Thyroid gland (tissue), 4 donors: ENCODE measurements around the gene SCGB2B2. TPM values are rescaled to one million over a fixed set of nuclear protein-coding genes. Genes with fewer than 3 reads are reported as not detected.
"Not testable (repeated sequence)": the region's sequence is repeated elsewhere in the genome, so short reads cannot be mapped to it uniquely, and the experiment has no call there.

ENCODE experiments used
- DNase-seq, 2 donors: peaks; one replicate each; pipeline ENCODE4 v3.0.0-alpha.2; 2019
- H3K27ac ChIP-seq, 3 donors: fragments of 200-600 bp; sonication (generic); 1 replicate in 2 of 3; 2 replicates in 1 of 3; pipeline ENCODE4 v1.5.1; 2016 to 2019; ENCODE audit warnings: mild to moderate bottlenecking in 1 of 3, moderate library complexity in 1 of 3
- H3K27me3 ChIP-seq: fragments of 200-600 bp; sonication (generic); one replicate; pipeline ENCODE4 v1.5.1; 2019
- H3K36me3 ChIP-seq, 2 donors: fragments of 200-600 bp; sonication (generic); one replicate each; pipeline ENCODE4 v1.5.1; 2016 to 2019
- H3K4me1 ChIP-seq, 2 donors: fragments of 200-600 bp; sonication (generic); one replicate each; pipeline ENCODE4 v1.5.1; 2017 to 2019
- H3K4me3 ChIP-seq, 3 donors: fragments of 200-600 bp; sonication (generic); replicated peaks in 1 of 3; 1 replicate in 2 of 3; 2 replicates in 1 of 3; pipeline ENCODE4 v1.5.1; 2016; ENCODE audit warnings: mild to moderate bottlenecking in 1 of 3
- H3K9me3 ChIP-seq: fragments of 200-600 bp; sonication (generic); one replicate; pipeline ENCODE4 v1.5.1; 2017
- POLR2A ChIP-seq, 2 donors: fragments of 450-650 bp; IDR thresholded peaks; one replicate each; pipeline ENCODE4 v1.6.1; 2017; ENCODE audit warnings: antibody characterized with exemption in 2 of 2, mild to moderate bottlenecking in 2 of 2, moderate library complexity in 1 of 2
- WGBS, 2 donors: methylation state at CpG; one replicate each; pipeline ENCODE4 v1.1.5; 2017; 5-methylcytosine and 5-hydroxymethylcytosine counted together
- intact Hi-C: fragments of 100-400 bp; cut with DNase I; formaldehyde crosslinking; loops from one replicate; pipeline ENCODE4 v1.15.1; 2023
- total RNA-seq, 4 donors: library from RNA; depleted of rRNA; stranded (reverse); fragments of >200 nt; gene quantifications; one replicate each; pipeline ENCODE4 v1.2.3, GENCODE V29; 2016
- TF ChIP-seq, protein P1 (sequence below), 6 experiments: fragments of 200-600 bp in 3 of 6; fragments of 450-650 bp in 3 of 6; sonication (generic) in 3 of 6; IDR thresholded peaks; one replicate each; pipeline ENCODE4 v1.5.1; 2016 to 2019; ENCODE audit warnings: antibody characterized with exemption in 6 of 6, mild to moderate bottlenecking in 2 of 6, inconsistent platforms in 1 of 6, moderate library complexity in 1 of 6

The SCGB2B2 gene
- total RNA-seq, 4 donors from 2014 or later = 1.0 to 2.0 (median 1.5) TPM

DNA sequence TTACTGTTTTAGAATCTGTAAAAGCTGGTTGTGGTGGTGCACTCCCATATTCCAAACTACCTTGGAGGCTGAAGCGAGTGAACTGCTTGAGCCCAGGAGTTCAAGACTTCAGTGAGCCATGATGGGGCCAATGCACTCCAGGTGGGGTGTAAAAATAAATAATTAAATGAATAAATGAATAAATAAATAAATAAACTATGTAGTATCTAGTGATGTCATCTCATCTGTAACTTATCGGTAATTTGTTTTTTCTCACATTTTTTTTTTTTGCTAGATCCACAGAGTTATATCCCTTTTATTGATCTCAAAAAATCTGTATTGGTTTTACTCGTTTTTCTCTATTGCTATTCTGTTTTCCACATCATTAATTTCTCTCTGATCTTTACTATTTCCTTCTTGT is 5.0 kb downstream of the SCGB2B2 start:
- 92 to 97% methylated on average over 3 of the region's 3 CpGs for WGBS, 2 donors
- Histone ChIP-seq H3K4me1 (peaks cover 8 to 20% of the 10 kb centered on the region in 2 donors), H3K27me3 (no peaks in the 10 kb centered on the region), H3K27ac (no peak overlapping the region), H3K36me3 (no peaks in the 10 kb centered on the region), H3K9me3 (no peaks in the 10 kb centered on the region), H3K4me3 (no peak overlapping the region)
- DNase-seq = no peak
- no peak for TF ChIP-seq POLR2A (IDR thresholded peaks at IDR 0.05)
- TF ChIP-seq, protein P1, sequence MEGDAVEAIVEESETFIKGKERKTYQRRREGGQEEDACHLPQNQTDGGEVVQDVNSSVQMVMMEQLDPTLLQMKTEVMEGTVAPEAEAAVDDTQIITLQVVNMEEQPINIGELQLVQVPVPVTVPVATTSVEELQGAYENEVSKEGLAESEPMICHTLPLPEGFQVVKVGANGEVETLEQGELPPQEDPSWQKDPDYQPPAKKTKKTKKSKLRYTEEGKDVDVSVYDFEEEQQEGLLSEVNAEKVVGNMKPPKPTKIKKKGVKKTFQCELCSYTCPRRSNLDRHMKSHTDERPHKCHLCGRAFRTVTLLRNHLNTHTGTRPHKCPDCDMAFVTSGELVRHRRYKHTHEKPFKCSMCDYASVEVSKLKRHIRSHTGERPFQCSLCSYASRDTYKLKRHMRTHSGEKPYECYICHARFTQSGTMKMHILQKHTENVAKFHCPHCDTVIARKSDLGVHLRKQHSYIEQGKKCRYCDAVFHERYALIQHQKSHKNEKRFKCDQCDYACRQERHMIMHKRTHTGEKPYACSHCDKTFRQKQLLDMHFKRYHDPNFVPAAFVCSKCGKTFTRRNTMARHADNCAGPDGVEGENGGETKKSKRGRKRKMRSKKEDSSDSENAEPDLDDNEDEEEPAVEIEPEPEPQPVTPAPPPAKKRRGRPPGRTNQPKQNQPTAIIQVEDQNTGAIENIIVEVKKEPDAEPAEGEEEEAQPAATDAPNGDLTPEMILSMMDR (IDR thresholded peaks at IDR 0.05) = no peak
- intact Hi-C loops = no loop called here

DNA sequence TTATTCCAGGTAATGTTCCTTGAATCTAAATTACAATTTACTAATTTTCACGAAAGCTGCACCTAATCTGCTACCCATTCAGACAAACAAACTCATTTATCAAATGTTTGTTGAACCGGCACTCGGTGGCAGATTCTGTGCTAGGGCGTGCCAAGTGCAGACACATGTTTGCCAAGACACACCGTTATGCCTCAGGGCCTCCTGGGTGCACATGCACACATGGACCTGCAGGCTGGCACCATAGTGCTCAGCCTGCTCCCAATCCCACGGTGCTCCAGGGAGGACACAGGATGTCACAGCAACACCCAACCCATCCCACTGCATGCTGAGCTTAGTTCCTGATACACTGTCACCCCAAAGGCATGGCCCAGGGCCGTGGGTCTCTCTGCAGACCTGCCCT is 7.7 kb downstream of the SCGB2B2 start:
- Histone ChIP-seq H3K4me1 (peaks cover 4 to 14% of the 10 kb centered on the region in 2 donors), H3K9me3 (no peaks in the 10 kb centered on the region), H3K36me3 (no peaks in the 10 kb centered on the region), H3K27ac (no peak overlapping the region), H3K27me3 (no peaks in the 10 kb centered on the region), H3K4me3 (no peak overlapping the region)
- intact Hi-C loops = no loop called here
- peak in 1 of 2 donors; percentile 20 for DNase-seq
- TF ChIP-seq POLR2A (IDR thresholded peaks at IDR 0.05) = no peak
- TF ChIP-seq, protein P1 (IDR thresholded peaks at IDR 0.05) = no peak
- WGBS, 2 donors = 82 to 84% methylated on average over 5 to 6 of the region's 7 CpGs

DNA sequence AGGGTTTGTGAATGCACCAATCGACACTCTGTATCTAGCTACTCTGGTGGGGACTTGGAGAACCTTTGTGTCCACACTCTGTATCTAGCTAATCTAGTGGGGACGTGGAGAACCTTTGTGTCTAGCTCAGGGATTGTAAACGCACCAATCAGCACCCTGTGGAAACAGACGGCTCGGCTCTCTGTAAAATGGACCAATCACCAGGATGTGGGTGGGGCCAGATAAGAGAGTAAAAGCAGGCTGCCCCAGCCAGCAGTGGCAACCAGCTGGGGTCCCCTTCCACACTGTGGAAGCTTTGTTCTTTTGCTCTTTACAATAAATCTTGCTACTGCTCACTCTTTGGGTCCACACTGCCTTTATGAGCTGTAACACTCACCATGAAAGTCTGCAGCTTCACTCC is 8.3 kb downstream of the SCGB2B2 start:
- H3K27ac ChIP-seq, intact Hi-C loops, H3K27me3 ChIP-seq, H3K36me3 ChIP-seq, H3K4me3 ChIP-seq, H3K9me3 ChIP-seq, DNase-seq: not testable (repeated sequence)
- WGBS, 2 donors = 89 to 100% methylated on average over 3 to 4 of the region's 5 CpGs
- H3K4me1 ChIP-seq = peaks cover 4 to 14% of the 10 kb centered on the region in 2 donors

DNA sequence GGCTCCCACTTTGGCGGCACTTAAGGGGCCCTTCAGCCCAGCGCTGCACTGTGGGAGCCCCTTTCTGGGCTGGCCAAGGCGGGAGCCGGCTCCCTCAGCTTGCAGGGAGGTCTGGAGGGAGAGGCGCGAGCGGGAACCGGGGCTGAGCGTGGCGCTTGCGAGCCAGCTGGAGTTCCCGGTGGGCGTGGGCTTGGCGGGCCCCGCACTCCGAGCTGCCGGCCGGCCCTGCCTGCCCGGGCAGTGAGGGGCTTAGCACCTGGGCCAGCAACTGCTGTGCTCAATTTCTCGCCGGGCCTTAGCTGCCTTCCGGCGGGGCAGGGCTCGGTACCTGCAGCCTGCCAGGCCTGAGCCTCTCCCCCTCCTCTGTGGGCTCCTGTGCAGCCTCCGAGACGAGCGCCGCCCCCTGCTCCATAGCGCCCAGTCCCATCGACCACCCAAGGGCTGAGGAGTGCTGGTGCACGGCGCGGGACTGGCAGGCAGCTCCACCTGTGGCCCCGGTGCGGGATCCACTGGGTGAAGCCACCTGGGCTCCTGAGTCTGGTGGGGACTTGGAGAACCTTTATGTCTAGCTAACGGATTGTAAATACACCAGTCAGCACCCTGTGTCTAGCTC is 8.8 kb downstream of the SCGB2B2 start:
- H3K36me3 ChIP-seq, intact Hi-C loops, H3K27me3 ChIP-seq, H3K9me3 ChIP-seq, DNase-seq: not testable (repeated sequence)
- 93 to 96% methylated on average over 22 to 29 of the region's 36 CpGs for WGBS, 2 donors
- peak overlapping the region in 2 of 3 donors; percentile 42 to 76 for H3K27ac ChIP-seq
- H3K4me3 ChIP-seq = peak overlapping the region in 1 of 3 donors; percentile 31
- peaks cover 4 to 14% of the 10 kb centered on the region in 2 donors for H3K4me1 ChIP-seq

DNA sequence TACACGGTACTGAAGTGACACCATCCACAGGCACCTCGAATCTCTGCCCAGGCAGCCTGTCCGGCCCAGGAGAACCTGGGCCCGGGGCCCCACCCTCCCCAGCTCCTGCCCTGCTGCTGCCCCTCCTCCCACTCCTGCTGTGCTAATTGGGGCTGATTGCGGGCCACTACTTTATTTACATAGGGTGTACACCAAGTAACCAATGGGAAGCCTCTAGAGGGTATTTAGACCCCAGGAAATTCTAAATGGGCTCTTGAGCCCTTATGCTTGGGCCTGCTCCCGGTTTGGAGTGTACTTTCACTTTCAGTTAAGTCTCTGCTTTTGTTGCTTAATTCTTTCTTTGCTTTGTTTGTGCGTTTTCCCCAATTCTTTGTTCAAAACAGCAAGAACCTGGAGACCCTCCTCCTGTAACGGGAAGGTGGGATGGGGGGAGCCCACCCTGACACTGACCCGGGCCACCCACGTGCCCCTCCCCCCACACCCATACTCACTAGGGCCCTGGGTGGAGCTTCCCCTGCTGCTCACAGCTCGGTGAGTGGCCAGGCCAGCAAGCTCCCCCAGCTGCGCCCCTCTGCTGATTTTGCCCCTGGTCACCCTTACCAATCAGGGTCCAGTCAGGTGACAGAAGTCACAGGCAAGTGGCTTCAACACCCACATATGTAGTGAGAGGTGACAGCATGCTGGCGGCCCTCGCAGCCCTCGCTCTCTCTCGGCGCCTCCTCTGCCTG is 9.4 kb downstream of the SCGB2B2 start:
- WGBS, 2 donors = 29 to 63% methylated on average over 12 to 17 of the region's 17 CpGs
- intact Hi-C loops = no loop called here
- peak; percentile 23 to 54 for DNase-seq
- peak overlapping the region in 2 of 3 donors; percentile 42 to 76 for H3K27ac ChIP-seq
- H3K4me1 ChIP-seq = peaks cover 4 to 14% of the 10 kb centered on the region in 2 donors
- H3K27me3 ChIP-seq = no peaks in the 10 kb centered on the region
- peak overlapping the region in 2 of 3 donors; percentile 7 to 31 for H3K4me3 ChIP-seq
- TF ChIP-seq POLR2A (IDR thresholded peaks at IDR 0.05) = no peak
- TF ChIP-seq, protein P1 (IDR thresholded peaks at IDR 0.05) = no peak
- H3K36me3 ChIP-seq = no peaks in the 10 kb centered on the region
- H3K9me3 ChIP-seq = no peaks in the 10 kb centered on the region

DNA sequence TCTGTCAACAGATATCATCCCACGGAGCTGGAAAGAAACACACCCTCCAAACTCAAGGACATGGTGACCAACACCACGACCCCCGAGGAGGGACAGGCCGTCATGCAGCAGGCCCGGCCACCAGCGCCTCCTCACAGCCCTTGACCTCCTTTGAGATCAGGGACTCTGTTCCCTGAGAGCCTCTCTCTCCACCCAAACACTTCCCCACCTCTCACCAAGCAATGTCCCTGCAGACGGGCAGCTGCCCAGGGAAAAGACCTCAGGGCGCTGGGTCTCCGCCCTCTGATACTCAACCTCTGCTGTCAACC is 10.0 kb downstream of the SCGB2B2 start:
- no peaks in the 10 kb centered on the region for H3K36me3 ChIP-seq
- no peaks in the 10 kb centered on the region for H3K9me3 ChIP-seq
- intact Hi-C loops = no loop called here
- TF ChIP-seq, protein P1 (IDR thresholded peaks at IDR 0.05) = no peak
- no peak for TF ChIP-seq POLR2A (IDR thresholded peaks at IDR 0.05)
- H3K27me3 ChIP-seq = no peaks in the 10 kb centered on the region
- no peak for DNase-seq
- peak overlapping the region in 2 of 3 donors; percentile 42 to 76 for H3K27ac ChIP-seq
- peaks cover 4 to 14% of the 10 kb centered on the region in 2 donors for H3K4me1 ChIP-seq
- peak overlapping the region in 1 of 3 donors; percentile 31 for H3K4me3 ChIP-seq
- 82 to 83% methylated on average over 7 to 9 of the region's 9 CpGs for WGBS, 2 donors
